ENCODE measurements around the gene RRP8. TPM values are rescaled to one million over a fixed set of nuclear protein-coding genes. Genes with fewer than 3 reads are reported as not detected.

RRP8 gene
- 14.3 and 18.4 TPM in 2 replicates for total RNA-seq (2014; rRNA removed; shearing (Covaris generic))

GRCh38 chr11:6603287-6604080, at the start of gene RRP8, which contains the start of gene ILK:
TSS of gene RRP8 (minus strand) at chr11:6603616. CDS start at chr11:6603502, 114 bp downstream.
TSS of gene ILK (plus strand) at chr11:6603774. CDS start at chr11:6604272, 498 bp downstream.

GRCh38 chr11:6619004-6619745, 15.8 kb upstream of the RRP8 start, which contains the start of gene TPP1:
TSS of gene TPP1 (minus strand) at chr11:6619422. CDS start at chr11:6619400, 22 bp downstream.

GRCh38 chr11:6612213-6613041, 9.0 kb upstream of the RRP8 start, which contains the start of gene TAF10:
TSS of gene TAF10 (minus strand) at chr11:6612216. CDS start at chr11:6612189, 27 bp downstream.

Other genes starting within 250 kb of the RRP8 start
- 10.2 and 10.3 TPM in 2 replicates for gene SMPD1, start 213.1 kb downstream of the RRP8 start, total RNA-seq (2014; rRNA removed; shearing (Covaris generic))
- gene APBB1, start 184.5 kb downstream of the RRP8 start, total RNA-seq (2014; rRNA removed; shearing (Covaris generic)) = 20.5 and 23.3 TPM in 2 replicates
- 0.45 and 0.53 TPM in 2 replicates for gene HPX, start 162.6 kb downstream of the RRP8 start, total RNA-seq (2014; rRNA removed; shearing (Covaris generic))
- 12.4 TPM in 2 replicates for gene TRIM3, start 129.7 kb downstream of the RRP8 start, total RNA-seq (2014; rRNA removed; shearing (Covaris generic))
- 72.9 and 85.0 TPM in 2 replicates for gene ARFIP2, start 122.3 kb downstream of the RRP8 start, total RNA-seq (2014; rRNA removed; shearing (Covaris generic))
- 24.4 and 34.9 TPM in 2 replicates for gene TIMM10B, start 122.1 kb downstream of the RRP8 start, total RNA-seq (2014; rRNA removed; shearing (Covaris generic))
- gene DNHD1, start 106.3 kb downstream of the RRP8 start, total RNA-seq (2014; rRNA removed; shearing (Covaris generic)) = 12.2 and 12.9 TPM in 2 replicates
- gene ILK, start 158 bp upstream of the RRP8 start, total RNA-seq (2014; rRNA removed; shearing (Covaris generic)) = 64.3 and 66.9 TPM in 2 replicates
- 126 and 155 TPM in 2 replicates for gene TAF10, start 8.6 kb upstream of the RRP8 start, total RNA-seq (2014; rRNA removed; shearing (Covaris generic))
- gene TPP1, start 15.8 kb upstream of the RRP8 start, total RNA-seq (2014; rRNA removed; shearing (Covaris generic)) = 11.5 and 14.2 TPM in 2 replicates
- gene DCHS1, start 52.2 kb upstream of the RRP8 start, total RNA-seq (2014; rRNA removed; shearing (Covaris generic)) = 0.90 and 1.1 TPM in 2 replicates
- 74.3 and 78.2 TPM in 2 replicates for gene MRPL17, start 79.7 kb upstream of the RRP8 start, total RNA-seq (2014; rRNA removed; shearing (Covaris generic))
- gene OR2AG2, start 168.4 kb upstream of the RRP8 start, total RNA-seq (2014; rRNA removed; shearing (Covaris generic)) = 0.08 TPM in 1 of 2 replicates, not detected in the other
- gene OR2AG1, start 179.4 kb upstream of the RRP8 start, total RNA-seq (2014; rRNA removed; shearing (Covaris generic)) = not detected in 2 replicates
- 0.11 and 0.19 TPM in 2 replicates for gene OR6A2, start 196.1 kb upstream of the RRP8 start, total RNA-seq (2014; rRNA removed; shearing (Covaris generic))
- gene OR10A5, start 242.1 kb upstream of the RRP8 start, total RNA-seq (2014; rRNA removed; shearing (Covaris generic)) = not detected in 2 replicates

Data from A375 (cell line).